Glomerular visceral epithelial cell (primary cell): ENCODE results near the gene TH.

Experiments
- DNase-seq: peaks from one replicate; pipeline ENCODE4 v3.0.0-alpha.2; 2016; ENCODE audit errors: extremely low spot score

Gene TH

GRCh38 chr11:2178055-2178773 is 6.6 kb upstream of the TH start:
- DNase-seq, result peak; percentile 18

- DNase-seq, result no peak
These were observed 5.5 kb upstream of the TH start for GRCh38 chr11:2177076-2177475.

- DNase-seq, result no peak
These were observed 4.8 kb upstream of the TH start for GRCh38 chr11:2176389-2176900.

- peak; percentile 90 for DNase-seq
These were observed 4.0 kb upstream of the TH start for GRCh38 chr11:2175659-2176058.

- DNase-seq, result no peak
These were observed 2.7 kb upstream of the TH start for GRCh38 chr11:2174361-2174760.

GRCh38 chr11:2173761-2174160 is 2.1 kb upstream of the TH start:
- no peak for DNase-seq

GRCh38 chr11:2173150-2173693 is 1.6 kb upstream of the TH start:
- no peak for DNase-seq

GRCh38 chr11:2172676-2173075 is 1.1 kb upstream of the TH start:
- no peak for DNase-seq

GRCh38 chr11:2169626-2170570 is 1.7 kb downstream of the TH start:
- DNase-seq, result no peak

- no peak for DNase-seq
These were observed 2.6 kb downstream of the TH start for GRCh38 chr11:2169005-2169378.

- no peak for DNase-seq
These were observed 3.2 kb downstream of the TH start for GRCh38 chr11:2168286-2169004.

DNA sequence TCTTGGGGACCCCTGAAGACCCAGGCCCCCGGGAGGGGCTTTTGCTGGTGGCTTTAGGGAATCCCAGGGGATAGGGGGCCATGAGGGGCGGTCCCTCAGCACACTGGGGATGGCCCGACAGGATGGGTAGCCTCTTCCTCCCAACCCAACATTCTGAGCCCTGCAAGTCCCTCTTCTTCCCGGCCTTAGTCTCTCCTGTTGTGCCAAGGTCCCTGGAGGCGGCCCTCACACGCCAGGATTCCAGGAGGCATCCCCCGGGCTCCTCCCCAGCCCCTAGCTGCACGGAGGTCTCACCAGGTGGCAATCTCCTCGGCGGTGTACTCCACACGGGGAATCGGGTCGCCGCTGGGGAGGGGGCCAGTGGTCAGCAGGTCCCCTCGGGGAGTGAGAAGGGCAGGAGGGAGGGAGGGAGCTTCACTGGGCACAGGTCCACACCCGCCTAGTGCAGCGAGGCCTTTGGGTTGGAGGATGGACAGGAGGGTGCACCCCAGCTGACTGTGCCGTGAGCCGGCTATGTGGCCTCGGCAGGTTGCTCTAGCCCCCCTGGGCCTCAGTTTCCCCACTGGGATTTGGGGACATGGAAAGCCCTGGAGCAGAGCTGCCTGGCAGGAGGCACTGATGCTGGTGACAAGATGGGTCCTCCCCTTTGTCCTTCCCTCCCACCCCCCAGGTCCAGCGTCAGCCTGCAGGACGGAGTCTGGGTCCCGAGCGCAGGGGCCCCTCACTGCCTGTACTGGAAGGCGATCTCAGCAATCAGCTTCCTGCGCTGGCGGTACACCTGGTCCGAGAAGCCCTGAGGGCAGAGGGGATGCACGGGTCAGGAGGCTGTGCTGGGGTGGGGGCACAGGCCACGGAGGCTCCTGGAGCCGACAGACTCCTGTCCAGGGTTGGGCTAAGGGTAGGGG is 4.2 kb downstream of the TH start:
- no peak for DNase-seq

DNA sequence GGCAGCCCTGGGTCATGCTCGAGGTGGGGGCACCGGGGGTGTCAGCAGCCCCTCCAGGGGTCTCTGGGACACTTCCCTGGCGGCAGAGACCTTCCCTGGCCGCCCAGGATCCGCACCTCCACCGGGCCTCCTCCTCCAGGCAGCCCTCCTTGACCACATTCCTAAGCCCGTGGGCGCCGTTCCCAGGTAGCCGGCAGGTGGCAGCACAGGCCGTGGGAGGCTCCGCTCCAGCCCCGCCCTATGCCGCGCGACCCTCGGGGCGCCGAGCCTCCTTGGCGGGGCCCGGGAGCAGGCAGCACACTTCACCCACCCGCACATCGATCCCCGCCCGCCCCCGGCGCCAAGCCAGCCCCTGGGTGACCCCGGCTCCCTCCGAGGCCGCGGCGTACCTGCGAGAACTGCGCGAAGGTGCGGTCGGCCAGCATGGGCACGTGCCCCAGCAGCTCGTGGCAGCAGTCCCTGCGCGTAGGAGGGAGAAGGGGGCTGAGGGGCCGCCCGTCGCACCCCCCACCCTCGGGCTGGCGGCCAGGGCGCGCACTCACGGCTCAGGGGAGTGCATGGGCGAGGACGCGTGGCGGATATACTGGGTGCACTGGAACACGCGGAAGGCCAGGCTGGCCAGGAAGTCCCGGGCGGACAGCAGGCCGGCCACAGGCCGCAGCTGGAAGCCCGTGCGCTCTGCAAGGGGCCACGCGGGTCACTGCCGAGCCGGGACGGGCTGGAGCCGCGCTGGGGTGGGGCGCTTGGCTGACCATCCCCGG is 5.3 kb downstream of the TH start:
- no peak for DNase-seq

DNA sequence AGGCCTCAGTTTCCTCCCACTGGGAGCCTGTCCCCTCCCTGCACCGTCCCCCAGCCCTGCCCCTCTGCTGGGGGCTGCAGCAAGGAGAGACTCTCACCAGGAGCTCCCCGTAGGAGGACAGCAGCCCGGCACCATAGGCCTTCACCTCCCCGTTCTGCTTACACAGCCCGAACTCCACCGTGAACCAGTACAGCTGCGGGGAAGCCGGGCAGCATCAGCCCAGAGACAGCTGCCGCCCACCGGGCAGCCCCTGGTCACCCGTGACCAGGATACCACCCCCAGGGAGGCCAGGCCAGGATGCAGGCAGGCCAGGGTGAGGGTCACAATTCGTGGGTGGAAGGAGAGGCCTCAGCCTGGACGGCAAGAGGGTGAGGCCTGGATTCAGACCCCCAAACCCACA is 6.0 kb downstream of the TH start:
- no peak for DNase-seq

- DNase-seq, result no peak
These were observed 6.6 kb downstream of the TH start for GRCh38 chr11:2164861-2165555.

DNA sequence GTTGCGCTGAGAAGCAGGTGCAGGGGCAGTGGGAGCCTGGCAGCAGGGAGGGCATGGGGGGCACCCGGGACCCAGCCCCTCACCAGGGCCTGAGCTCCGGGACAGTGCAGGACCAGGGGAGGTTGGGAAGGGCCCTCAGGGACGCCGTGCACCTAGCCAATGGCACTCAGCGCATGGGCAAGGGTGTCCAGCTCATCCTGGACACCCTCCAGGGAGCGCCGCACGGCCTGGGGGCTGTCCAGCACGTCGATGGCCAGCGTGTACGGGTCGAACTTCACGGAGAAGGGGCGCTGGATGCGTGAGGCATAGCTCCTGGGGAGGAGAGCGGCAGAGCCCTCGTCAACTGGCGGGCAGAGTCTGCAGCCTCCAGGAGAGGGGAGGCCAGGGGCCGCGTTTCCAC is 7.5 kb downstream of the TH start:
- no peak for DNase-seq

DNA sequence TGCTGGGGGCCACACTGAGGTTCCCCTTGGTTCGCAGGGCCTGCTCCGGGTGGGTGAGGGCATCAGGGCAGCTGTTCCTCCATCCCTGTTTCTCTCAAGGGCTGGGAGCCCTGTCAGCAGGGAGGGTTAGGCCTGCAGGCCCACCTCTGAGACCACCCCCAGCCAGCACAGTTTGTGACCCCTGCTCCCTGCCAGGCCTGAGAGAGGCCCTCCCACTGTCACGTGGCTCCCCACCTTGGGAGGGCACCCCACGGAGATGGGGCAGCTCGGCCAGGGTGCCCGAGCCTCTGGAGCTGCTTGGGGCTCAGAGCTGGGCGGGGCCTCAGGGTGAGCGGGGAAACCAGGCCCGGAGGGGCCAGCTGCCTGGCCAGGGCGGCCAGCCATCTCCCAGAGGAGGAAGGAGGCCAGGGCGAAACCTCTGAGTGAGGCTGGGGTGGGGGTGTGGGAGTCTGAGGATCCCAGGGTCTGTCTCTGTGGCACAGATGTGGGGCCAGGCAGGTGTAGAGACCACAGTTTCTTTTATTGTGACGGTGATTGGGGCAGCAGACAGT is 8.1 kb downstream of the TH start:
- no peak for DNase-seq

- DNase-seq, result no peak
These were observed 10.8 kb downstream of the TH start, which contains the start of gene INS for GRCh38 chr11:2160736-2161259. Gene INS (minus strand): TSS chr11:2161209. CDS start chr11:2160971, 238 bp downstream.
